Left forelimb (tissue), 1 donor: Measurements from ENCODE around the gene CLEC2B.
"Not testable (repeated sequence)": the region's sequence is repeated elsewhere in the genome, so short reads cannot be mapped to it uniquely, and the experiment has no call there.

ENCODE experiments used
- DNase-seq: peaks from one replicate; pipeline ENCODE4 v3.0.0-alpha.2; 2018; ENCODE audit warnings: low spot score

Gene CLEC2B

GRCh38 chr12:9869307-9870161 is at the start of gene CLEC2B:
CLEC2B (minus strand) TSS chr12:9869354.
- no peak for DNase-seq

- DNase-seq = no peak
Observed at GRCh38 chr12:9911708-9912107, 42.6 kb upstream of the CLEC2B start.

GRCh38 chr12:9910716-9911421 is 41.7 kb upstream of the CLEC2B start:
- no peak for DNase-seq

GRCh38 chr12:9909724-9910123 is 40.6 kb upstream of the CLEC2B start:
- no peak for DNase-seq

DNA sequence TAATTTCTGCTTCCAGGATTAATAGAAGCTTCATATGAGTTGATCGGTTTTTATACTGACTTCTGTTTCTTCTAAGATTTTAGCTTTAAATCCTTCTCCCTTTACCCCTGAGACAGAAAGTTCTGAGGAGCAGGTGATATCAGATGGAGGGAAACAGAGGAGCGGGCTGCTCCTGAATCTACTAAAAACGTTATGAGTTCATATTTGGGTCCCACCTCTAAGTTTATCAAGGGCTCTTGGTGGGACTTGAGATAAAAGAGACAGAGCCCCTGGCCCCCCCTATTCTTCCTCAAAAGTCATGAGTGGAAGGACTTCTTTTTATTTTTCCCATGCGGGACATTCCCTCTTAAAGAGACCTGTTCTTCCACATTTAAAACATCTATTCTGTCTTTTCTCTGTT is 39.2 kb upstream of the CLEC2B start:
- no peak for DNase-seq

- no peak for DNase-seq
Observed at GRCh38 chr12:9907769-9908168, 38.6 kb upstream of the CLEC2B start.

DNA sequence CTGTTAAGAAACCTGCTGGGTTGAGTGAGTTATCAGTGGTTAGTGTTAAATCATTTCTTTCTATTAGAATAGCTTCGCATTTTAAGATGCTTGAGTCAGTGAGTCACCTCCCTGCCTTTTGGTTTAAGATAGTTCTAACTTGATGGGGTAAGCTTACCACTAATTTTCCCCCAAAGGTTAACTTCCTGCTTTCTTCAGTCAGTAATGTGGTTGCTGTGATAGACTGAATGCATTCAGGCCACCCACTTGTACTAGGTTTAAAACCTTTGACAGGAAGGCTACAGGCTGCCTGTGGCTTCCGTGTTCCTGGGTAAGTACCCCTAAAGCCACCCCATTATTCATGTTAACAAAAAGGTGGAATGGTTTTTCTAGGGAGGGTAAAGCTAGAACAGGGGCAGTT is 37.7 kb upstream of the CLEC2B start:
- DNase-seq = no peak

DNA sequence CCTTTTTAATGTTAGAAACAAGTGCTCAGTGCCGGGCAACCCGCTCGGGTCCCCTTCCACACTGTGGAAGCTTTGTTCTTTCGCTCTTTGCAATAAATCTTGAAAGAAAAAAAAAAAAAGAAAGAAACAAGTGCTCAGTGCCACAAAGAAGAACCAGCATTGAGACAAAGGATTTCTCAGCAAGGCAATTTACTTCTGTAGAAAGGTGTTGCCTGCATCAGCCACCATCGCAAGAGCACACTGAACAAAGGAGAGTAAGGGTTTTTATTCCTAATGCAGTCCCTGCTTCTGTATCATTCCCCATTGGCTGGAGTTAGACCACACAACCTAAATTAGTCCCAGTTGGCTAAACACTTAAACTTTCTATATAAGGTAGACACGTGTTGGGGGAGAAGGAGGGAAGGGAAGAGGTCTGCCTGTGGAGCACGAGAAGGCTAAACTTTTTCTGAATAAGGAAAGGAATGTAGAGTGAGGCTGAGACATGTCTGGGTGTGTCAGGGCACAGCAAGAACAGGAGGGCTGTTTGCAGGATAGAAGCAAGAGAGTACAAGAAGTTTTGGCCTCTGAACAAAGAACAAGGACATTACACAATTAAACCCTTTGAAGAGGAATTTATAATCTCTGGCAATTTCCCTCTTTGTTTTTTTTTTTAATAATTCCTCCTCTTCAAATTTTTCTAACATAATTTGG is 33.5 kb upstream of the CLEC2B start:
- no peak for DNase-seq

DNA sequence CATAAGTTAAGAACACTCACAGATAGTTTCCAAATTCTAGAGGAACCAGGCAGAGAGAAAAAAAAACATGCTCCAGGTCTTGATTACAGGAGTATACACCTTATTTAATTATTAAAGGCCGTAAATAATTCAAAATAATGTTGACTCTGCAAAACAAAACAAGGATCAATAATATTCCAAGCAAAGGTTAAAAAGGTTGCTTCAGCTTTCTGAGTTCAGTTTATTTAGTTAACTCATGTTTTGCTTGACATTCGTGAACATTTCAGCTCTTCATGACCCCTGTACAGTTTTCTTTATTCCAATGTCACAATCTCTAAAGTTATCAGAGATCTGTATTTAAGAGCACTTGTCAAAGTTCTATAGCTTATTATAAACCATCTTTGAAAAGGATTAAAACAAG is 31.8 kb upstream of the CLEC2B start:
- DNase-seq = no peak

GRCh38 chr12:9899209-9899608 is 30.1 kb upstream of the CLEC2B start:
- no peak for DNase-seq

DNA sequence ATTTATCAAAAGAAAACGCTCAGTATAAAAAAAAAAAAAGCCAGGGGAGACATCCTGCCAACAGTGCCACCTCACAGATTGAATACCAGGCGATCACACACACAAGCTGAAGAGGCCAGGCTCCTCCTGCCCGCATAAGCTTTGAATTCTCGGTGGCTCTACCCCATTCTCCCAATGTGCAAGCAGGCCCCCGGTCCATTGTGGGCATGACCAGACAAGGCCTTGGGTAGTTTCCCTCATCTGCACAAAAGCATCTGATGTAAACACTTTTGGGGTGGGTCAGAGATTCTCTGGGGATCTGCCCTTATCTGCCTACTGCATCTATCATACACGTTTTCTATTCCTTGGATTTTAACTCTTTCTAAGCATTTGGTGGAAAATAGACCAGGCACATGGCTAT is 28.4 kb upstream of the CLEC2B start:
- no peak for DNase-seq

GRCh38 chr12:9895215-9895971 is 26.2 kb upstream of the CLEC2B start:
- no peak for DNase-seq

- DNase-seq = no peak
Observed at GRCh38 chr12:9888665-9889273, 19.6 kb upstream of the CLEC2B start.

- no peak for DNase-seq
Observed at GRCh38 chr12:9883175-9883574, 14.0 kb upstream of the CLEC2B start.

- no peak for DNase-seq
Observed at GRCh38 chr12:9881988-9882387, 12.8 kb upstream of the CLEC2B start.

GRCh38 chr12:9881246-9881645 is 12.1 kb upstream of the CLEC2B start, which contains the start of gene KLRF2:
KLRF2 (plus strand) TSS chr12:9881489; CDS start chr12:9881596, 107 bp downstream.
- DNase-seq = no peak

DNA sequence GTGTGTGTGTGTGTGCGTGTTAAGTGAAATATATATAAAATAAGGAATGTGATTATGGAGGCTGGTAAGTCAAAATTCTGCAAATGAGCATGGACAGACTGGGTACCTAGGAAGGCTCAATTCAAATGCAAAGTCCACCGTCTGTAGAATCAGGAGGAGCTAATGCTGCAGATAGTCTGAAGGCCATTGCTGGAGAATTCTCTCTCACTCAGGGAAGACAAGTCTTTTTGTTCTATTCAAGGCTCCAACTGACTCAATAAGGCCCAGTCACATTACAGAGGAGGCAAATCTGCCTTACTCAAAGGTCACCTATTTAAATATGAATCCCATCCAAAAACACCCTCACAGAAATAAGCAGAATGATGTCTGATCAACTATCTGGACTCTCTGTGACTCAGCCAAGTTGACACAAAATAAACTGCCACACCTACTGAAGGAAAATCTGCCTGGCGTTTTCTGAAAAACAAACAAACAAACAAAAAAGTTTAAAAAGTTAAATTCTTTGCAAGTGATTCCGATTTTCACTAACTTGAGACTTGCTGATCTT is 11.5 kb upstream of the CLEC2B start:
- no peak for DNase-seq

- DNase-seq = not testable (repeated sequence)
Observed at GRCh38 chr12:9876120-9876519, 7.0 kb upstream of the CLEC2B start.

DNA sequence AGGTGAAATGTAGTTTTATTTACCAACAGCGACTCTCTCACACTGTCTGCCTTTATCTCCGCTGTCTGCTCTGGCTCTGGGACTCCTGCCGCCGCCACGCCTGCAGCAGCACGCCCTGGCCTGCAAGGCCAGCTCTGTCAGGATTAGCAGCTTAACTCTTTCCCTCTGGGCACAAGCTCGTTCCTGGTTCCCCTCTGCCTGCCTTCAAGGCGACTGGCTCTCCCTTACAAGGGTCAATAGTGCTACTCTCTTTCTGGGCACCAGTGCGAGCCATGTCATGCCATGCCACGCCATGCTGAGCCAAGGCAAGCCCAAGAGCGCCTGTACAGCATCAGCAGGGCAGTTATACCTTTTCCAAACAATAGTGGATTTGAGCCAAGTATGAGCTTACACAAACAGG is 3.6 kb upstream of the CLEC2B start:
- DNase-seq = no peak

GRCh38 chr12:9872162-9872561 is 3.0 kb upstream of the CLEC2B start:
- no peak for DNase-seq

- no peak for DNase-seq
Observed at GRCh38 chr12:9870286-9870866, 1.2 kb upstream of the CLEC2B start.
